GM10266 (cell line): ENCODE data around the gene CDCA3.
"Not testable (repeated sequence)": the region's sequence is repeated elsewhere in the genome, so short reads cannot be mapped to it uniquely, and the experiment has no call there.

Experiments used
- DNase-seq: peaks from one replicate; pipeline ENCODE4 v3.0.0; 2012; ENCODE audit errors: extremely low spot score
- CTCF ChIP-seq: IDR thresholded peaks from 2 replicates; pipeline ENCODE4 v1.5.1; 2012; ENCODE audit warnings: mild to moderate bottlenecking, low read depth; ENCODE audit not compliant: control insufficient read depth, insufficient read depth; ENCODE audit errors: missing control alignments

The CDCA3 gene

DNA sequence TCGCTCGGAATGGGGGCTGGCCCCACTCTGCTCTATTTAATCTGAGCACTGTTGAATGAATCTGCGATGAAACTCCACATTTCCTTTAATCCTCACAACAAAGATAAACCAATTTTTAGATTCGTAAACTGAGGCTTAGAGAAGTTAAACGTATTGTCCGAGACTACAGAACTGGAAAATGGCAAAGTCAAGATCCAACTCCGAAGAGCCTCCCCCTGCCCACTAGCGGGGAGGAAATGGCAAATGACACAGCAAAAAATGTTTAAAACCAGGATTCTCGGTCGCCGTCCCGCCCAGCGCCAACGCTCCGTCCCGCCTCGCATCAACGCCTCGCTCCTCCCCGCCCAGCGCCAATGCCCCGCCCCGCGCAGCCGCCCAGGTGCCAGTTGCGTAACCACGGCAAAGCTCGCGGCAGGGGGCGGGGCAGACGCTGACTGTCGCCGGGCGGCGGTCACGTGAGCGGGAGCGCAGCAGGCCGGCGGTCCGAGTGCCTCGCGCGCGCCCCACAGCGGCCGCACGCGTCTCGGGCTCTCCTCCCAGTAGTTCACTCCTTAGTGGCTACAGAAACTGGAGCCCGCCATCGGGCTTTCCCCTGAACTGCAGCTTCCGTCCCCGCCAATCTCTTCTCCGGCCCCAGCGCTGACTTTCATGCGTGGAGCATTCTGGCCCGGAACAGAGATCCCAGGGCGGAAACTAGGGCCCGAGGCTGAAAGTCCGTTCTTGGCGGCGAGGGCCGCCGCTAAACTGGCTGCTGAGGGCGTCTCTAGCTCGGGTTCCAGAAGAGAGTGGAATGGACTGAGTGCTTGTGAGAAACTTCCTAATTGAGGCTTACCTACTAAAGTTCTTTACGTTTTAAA lies 39.9 kb upstream of the CDCA3 start:
- TF ChIP-seq CTCF = peak; percentile 92
- DNase-seq = peak; percentile 97

- not testable (repeated sequence) for DNase-seq
These were observed 38.9 kb upstream of the CDCA3 start for GRCh38 chr12:6889775-6890573.

- DNase-seq = not testable (repeated sequence)
These were observed 37.7 kb upstream of the CDCA3 start for GRCh38 chr12:6888794-6889193.

GRCh38 chr12:6888360-6888759 lies 37.3 kb upstream of the CDCA3 start:
- no peak for TF ChIP-seq CTCF
- DNase-seq = no peak

DNA sequence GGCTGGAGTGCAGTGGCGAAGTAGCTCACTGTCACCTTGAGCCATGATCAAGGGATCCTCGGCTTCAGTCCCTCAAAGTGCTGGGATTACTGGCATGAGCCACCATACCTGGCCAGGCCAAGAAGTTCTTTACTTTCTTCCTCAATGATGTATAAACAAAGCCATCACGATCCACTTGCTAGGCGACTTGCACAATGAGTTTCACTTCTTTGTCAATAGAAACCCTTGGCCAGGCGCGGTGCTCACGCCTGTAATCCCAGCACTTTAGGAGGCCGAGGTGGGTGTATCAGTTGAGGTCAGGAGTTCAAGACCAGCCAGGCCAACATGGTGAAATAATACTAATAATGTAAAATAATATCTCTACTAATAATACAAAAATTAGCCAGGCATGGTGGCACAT lies 36.4 kb upstream of the CDCA3 start:
- no peak for DNase-seq
- TF ChIP-seq CTCF = no peak

GRCh38 chr12:6886206-6886999 lies 35.3 kb upstream of the CDCA3 start:
- not testable (repeated sequence) for DNase-seq

DNA sequence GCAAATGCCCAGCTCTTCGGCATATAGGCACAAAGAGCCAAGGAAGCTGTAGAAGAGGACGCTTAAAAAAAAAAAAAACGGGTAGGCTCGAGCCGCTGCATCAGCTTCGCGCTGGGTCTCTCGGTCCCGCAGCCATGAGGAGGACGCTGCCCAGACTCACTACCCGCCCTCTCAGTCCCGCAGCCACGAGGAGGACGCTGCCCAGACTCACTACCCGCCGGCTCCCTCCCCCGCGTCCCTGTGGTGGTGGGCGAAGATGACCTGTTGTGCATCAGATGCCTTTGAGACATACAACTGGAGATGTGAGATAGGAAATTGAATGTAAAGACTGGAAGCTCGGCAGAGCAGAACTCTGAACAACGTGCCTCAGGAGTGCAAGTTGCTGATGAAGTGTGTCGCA lies 33.5 kb upstream of the CDCA3 start:
- DNase-seq = no peak
- TF ChIP-seq CTCF = no peak

GRCh38 chr12:6883683-6884082 lies 32.6 kb upstream of the CDCA3 start:
- DNase-seq = no peak
- TF ChIP-seq CTCF = no peak
